Hepatic stellate cell (primary cell): Measurements from ENCODE around the gene CDH6.
"Not testable (repeated sequence)": the region's sequence is repeated elsewhere in the genome, so short reads cannot be mapped to it uniquely, and the experiment has no call there.

Source experiments
- DNase-seq: peaks from one replicate; pipeline ENCODE4 v3.0.0; 2011; ENCODE audit warnings: low spot score

Gene CDH6

DNA sequence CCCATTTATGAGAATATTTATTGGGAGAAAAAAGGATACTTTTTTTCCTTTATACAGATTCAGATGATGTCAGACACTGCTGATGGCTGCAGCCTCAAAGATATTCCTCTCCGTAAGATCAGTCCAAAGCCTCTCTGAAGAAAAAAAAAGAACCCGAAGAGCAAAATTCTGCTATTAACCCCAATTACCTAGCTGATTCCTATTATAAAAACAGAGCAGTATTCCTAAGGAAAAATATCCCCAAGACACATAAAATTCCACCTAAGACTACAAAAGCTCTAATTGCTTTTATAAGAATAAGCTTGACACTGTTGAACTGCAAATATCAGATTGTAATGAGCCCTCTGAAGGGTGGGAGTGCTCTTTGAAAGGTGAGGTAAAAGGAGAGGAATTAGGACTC is 138.7 kb downstream of the CDH6 start:
- DNase-seq = no peak

DNA sequence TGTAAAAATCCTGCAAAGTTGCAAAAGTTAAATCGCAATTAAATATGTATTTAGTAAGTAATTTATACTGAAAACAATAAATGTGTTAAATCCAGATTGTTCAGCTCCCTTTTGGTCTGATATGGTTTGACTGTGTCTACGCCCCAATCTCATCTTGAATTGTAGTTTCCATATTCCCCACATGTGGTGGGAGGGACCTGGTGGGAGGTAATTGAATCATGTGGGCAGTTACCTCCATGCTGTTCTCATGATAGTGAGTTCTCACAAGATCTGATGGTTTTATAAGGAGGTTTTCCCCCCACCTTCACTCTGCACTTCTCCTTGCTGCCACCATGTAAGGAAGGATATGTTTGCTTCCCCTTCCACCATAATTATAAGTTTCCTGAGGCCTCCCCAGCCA is 140.0 kb downstream of the CDH6 start:
- no peak for DNase-seq

DNA sequence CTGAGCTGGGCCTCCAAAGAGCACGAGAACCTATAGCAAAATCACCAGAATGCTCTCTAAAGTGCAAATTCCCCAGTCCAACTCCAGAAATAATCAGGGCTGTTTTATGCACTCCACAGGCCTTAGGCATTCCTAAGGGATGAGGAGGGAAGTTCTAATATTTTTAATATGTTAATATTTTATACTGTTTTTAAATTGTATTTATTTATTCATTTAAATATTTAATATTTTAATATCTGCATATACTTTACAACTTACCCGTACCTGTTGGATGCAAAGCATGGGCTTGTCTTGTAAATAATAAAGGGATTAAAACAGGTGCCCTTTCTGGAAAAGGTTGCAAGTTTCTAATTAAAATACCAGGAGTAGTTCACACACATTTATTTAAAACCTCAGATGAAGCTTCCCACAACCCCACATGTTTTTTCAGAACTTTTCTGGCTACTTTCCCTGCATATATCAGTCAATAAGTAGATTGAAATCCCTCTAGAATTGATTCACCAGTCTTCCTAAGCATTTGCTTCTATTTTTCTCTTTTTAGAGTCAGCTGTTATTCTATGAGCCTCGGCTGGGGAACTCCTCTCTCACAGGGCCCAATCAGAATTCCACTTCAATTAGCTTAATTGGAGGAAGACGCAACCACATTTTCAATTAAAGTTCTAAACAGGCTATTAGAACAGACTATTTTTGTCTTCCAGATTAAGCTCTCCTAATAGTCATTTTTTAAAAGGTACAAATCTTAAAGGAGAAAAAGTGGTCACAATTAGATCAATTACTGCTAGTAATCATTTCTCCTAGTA is 140.8 kb downstream of the CDH6 start:
- no peak for DNase-seq

DNA sequence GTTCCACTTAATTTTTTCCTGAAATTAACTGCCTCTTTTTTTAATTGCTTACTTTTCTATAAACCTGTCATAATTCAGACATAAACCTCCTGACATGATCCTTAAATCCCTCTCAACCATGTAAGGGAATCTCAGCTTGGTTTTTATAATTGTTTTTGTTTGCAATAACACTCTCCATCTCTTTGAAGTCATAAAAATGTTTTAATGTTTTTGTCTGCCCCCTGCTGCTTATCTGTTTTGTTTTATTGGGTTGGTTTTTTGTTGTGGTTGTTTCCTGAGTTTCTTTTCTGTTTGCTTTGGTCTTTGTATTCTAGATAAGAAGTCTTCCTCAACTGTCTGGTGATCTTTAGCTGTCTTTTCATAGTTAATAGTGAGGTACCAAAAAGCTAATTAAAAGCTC is 142.0 kb downstream of the CDH6 start:
- no peak for DNase-seq

DNA sequence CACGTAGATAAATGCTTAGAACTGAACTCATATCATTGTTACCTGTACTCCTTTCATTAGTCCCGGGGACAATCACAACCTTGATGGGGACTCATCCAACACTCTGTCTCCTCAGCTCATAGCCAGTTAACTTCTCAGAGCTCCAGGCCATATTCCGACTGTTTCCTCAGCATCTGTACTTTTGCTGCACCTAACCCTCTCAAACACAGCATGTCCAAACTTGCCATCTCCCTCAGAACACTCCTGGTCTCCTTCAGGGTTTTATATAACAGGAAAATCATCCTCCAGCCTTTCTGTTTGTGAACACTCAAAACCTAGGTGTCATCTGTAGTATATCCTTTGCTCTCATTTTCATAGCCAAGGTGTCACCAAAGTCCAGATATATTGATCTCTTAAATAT is 150.5 kb downstream of the CDH6 start:
- no peak for DNase-seq

DNA sequence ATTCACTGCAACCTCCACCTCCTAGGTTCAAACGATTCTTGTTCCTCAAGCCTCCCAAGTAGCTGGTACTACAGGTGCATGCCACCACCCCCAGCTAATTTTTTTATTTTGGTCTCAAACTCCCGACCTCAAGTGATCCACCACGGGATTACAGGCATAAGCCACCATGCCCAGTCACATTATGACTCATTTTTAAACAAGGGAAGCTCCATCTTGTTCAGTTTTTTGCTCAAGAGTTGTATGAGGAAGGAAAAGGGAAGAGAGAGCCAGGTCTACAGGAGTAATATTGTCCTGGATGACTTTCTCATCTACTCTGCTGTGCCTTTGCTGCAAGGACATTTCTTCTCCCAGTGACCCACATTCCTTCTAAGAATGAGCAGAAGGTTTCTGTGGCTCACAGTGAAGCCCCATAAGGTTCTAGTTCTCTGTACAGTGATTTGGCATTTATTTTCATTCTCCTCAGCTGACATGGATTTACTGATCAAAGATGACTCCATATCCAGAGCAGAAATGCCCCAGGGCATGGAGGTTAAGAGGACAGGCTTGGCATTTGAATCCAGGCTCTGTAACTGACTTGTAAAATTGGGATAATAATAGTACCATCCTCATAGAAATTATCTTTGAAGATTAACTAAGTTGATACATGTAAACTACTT is 153.5 kb downstream of the CDH6 start:
- DNase-seq = no peak

DNA sequence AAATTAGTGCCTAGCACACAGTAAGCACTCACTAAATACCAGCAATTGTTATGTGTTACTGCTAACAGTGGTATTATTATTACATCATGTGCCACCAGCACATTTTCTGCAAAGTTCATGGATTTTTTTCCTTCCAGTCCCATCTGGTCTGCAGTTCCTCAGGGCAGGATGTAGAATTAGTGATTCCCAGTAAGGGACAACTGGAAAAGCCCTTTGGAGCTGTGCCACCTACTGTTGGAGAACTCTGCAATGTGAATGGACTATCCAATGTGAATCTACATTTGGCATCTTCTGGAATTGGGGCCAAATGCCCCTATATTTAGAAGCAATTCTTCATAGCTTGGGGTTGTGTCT is 154.0 kb downstream of the CDH6 start:
- DNase-seq = no peak

DNA sequence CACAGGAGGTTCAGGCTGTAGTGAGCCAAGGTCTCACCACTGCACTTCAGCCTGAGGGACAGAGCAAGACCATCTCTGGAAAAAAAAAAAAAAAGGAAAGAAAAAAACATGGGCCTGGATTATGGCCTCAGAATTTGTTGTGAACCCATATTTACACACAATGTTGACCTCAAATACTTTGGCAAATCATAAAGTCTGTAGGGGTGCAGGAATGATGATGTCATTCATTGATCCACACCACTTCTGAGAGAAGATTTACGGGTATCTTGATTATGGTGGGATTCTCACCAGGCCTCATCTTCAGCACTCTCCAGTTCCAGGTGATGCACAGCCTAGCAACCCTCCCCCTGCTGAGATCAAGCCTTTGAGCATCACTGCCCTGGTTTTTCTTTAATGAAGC is 156.9 kb downstream of the CDH6 start:
- DNase-seq = no peak

DNA sequence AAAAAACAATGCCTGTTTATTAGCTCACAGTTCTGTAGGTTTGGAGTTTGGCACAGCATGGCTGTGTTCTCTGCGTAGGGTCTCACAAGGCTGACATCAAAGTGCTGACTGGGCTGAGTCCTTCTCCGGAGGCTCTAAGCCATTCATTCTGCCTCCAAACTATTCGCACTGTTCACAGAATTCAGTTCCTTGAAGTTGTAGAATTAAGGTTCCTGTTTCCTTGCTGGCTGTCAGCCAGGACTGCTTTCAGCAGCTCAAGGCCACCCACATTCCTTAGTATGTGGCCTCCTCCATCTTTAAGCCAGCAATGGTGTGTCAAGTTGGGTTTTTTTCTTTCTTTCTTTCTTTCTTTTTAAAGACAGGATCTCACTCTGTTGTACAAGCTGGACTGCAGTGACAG is 161.9 kb downstream of the CDH6 start:
- DNase-seq = no peak

DNA sequence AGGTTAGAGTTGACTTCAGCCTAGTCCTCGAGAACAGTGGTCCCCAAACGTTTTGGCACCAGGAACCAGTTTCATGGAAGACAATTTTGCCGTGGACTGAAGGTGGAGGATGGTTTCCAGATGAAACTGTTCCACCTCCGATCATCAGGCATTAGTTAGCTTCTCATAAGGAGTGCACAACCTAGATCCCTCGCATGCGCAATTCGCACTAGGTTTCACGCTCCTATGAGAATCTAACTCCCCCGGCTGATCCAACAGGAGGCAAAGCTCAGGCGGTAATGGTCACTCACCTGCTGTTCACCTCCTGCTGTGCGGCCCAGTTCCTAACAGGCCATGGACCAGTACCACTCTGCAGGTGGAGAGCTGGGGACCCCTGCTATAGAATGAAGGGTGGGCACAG is 163.6 kb downstream of the CDH6 start:
- no peak for DNase-seq

DNA sequence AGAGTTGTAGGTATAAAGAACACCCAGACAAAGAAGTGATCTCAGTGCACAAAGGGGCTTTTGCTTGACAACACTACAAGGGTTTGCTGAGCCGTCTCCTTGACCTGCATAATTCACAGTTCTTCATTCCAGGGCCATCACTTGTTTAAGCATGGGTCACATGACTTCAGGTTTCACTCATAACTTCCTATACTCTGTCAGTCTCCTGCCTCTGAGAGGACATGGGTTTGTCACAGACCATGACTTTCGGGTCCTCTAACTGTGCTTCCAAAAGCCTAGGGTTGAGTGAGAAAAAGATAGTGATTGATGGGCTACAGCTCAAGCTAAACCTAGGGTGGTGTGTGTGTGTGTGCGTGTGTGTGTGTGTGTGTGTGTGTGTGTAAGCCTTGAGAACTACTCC is 166.4 kb downstream of the CDH6 start:
- no peak for DNase-seq

DNA sequence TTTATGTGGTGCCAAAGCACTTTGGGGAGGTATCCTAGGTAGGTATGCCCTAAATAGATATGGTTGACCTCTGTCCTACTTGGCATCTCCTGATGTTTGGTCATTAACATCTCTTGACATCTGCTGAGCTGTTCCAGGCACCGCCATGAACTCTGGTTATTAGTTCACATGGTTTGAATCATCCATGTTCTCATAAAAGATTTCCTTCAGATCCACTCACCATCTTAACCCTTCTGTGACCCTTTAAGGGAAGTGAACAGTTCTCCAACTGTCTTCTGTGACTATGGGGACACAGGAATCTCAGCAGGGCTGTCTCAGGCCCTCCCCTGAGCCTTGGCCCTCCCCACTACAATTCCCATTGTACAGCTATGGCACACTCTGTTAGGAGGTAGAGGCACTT is 167.7 kb downstream of the CDH6 start:
- peak; percentile 42 for DNase-seq

DNA sequence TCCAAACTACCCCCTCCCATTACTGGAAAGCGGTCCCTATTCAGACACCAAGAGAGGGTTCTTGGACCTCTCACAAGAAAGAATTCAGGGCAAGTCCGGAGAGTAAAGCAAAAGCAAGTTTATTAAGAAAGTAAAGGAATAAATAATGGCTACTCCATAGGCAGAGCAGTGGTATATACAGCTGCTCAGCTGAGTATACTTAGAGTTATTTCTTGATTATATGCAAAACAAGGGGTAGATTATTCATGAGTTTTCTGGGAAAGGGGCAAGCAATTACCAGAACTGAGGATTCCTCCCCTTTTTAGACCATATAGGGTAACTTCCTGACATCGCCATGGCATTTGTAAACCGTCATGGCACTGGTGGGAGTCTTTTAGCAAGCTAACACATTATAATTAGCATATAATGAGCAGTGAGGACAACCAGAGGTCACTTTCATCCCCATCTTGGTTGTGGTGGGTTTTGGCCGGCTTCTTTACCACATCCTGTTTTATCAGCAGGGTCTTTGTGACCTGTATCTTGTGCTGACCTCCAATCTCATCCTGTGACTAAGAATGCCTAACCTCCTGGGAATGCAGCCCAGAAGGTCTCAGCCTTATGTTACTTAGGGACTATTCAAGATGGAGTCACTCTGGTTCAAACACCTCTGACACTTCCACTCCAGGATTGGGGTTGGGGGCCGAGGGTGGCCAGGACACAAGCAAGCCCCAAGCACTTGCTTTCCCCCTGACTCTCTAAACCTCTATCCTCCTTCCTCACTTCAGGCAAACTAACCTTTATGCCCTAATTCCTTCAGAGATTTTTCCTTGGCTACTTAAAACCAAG is 168.4 kb downstream of the CDH6 start:
- DNase-seq = not testable (repeated sequence)

DNA sequence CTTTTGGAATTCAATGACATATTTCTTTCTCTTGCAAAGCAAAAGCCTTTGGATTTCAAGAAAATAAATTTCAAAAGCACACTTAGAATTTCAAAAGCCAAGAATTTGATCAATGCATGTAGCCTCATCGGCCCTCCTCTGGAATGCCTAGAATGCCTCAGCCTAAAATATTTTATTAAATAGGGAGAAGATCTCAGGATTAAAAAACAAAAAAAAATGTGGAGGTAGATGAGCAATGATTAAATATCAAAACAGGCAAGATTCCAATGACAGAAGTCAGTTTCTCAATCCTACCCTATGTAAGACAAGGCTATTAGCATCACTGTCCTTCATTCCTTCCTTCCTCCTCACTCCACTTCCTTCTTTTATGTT is 169.0 kb downstream of the CDH6 start:
- no peak for DNase-seq

DNA sequence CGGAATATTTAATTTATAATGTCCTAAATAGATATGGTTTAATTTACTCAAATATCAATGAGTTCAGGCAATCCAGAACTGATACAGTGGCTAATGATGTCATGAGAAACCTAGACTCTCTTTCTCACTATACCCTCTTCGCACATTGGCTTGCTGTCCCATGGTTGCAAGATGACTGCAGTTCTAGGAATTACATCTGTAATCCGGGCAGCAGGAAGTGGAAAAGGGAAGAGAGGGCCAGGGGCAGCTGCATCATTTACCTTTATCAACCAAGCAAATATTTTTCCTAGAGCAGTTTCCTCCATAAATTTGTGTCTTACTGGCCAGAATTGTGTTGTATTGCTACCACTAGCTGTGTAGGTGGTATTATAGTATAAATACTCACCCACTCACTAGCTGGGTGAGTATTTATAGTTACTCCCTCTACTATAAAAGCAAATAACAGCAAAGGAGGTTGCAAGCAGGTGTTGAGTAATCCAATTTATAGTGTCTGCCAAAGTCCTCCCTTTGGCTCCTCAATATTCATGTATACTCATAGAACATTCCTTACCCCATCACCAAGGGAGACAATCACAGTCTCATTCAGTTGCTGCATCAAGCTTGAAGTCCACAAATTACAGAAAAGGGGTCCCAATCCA is 169.6 kb downstream of the CDH6 start:
- DNase-seq = no peak

DNA sequence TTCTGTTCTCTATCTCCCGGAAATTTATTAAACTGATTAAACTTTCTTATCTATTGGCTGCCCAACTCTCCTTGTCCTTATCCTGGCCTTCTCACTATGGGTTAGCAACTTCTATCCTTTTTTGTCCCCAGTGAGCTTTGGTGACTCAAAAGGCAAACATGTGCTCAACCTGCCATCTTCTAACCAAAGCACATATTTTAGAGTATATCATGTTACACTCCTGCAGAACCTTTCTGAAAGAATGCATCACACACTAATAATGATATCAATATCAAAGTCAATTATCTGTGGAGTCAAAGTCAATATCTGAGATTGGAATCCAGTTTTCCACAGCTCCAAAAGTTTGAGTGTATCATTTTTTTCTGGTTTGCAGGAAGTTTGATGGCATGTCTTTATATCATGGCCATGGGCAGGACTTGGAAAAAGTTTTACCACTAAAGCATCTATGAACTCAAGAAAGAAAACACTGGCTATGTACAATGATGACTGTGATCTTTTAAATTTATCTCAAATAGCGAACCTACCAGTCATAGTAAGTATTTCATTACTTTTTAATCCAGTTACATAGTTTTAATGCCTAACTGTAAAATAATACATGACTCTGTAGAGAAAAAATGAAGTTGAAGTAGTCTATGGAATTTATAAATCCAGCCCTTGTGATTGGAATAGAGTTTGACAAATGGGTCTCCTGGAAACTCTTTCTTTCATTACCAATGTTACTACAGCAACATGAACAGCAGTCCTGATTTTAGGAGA is 171.6 kb downstream of the CDH6 start:
- peak; percentile 60 for DNase-seq

DNA sequence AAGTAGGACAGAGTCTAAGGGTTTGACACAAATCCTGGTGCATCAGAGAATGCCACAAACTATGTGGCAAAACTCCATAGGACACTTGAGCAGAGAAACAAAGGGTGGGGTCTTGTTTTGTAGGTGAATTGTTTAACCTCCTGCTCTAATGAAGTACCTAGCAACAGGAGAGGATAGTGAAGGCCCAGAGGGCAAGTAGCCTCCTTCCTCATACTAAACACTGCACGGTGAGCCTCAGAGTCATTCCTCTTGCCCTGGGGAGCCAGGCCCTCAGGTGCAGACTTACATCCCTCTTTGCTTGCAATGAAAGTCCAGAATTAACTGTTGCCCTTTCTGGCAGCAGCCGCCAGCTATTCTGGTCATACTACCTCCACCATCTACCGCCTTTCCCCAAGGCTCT is 172.3 kb downstream of the CDH6 start:
- no peak for DNase-seq

DNA sequence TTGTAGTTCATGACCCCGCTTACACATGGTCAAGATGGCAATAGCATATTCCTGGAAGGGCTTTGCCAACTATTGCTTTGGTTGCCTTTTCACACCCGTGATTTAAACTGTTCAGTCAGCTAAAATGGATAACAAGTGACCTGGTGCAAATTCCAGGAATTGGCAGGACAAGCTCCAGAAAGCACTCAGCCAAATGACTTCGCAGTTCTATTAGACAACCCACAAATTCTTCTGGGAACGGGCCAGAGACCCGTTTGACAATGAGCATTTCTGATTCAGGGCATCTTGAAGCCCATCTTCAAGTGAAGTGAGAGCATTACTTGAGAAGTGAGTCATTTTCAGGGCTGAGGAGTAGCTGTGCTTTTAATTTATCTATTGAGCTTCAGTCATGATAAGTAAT is 173.5 kb downstream of the CDH6 start:
- no peak for DNase-seq

DNA sequence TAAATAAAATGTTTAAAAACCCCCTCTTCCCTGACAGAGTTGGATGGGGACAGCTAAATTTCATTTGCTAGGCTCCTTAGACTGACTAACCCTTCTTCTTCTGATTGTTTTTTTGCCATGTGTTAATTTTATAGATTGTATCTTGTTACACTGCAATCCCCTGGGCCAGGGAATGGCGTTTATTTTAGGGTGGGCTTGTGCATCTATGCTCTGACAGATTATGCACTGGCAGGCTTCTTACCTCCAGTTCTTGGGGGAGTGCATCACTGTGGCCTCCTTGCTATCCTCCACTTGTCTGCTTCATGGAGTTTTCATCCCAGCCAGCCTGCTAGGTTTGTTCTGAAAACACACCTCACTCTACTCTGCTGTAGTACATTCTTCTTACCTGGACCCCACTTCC is 178.6 kb downstream of the CDH6 start:
- no peak for DNase-seq

DNA sequence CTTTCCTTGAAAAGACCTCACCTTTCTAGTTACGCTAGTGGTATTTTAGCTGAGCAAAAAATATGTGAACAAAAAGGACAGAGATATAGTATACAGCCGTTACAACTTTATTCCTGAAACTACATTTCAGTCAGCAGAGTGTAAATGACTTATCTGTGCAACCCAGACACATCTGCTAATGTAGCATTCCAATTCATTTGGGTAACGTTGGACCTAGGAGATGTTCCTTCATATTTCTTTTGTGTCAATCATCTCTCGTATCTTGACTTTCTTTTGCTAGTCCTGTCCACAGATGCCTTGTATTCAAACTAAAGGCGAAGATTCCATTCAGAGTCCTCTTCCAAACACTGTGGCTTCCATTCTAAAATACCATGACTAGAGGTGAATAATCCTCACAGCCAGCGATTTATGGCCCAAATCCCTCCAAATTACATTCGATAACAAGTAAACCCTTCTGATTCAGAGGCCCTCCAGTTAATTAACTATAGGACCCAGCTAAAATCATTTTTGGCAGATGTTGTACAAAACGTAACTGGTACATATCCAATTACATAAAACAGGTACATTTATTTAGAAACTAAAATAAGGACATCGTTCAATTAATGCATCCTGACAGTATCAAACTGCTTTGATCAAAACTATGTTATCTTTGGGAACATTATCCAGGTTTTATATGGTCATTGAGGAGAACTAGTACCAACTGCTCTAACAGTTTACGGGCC is 182.7 kb downstream of the CDH6 start:
- no peak for DNase-seq

DNA sequence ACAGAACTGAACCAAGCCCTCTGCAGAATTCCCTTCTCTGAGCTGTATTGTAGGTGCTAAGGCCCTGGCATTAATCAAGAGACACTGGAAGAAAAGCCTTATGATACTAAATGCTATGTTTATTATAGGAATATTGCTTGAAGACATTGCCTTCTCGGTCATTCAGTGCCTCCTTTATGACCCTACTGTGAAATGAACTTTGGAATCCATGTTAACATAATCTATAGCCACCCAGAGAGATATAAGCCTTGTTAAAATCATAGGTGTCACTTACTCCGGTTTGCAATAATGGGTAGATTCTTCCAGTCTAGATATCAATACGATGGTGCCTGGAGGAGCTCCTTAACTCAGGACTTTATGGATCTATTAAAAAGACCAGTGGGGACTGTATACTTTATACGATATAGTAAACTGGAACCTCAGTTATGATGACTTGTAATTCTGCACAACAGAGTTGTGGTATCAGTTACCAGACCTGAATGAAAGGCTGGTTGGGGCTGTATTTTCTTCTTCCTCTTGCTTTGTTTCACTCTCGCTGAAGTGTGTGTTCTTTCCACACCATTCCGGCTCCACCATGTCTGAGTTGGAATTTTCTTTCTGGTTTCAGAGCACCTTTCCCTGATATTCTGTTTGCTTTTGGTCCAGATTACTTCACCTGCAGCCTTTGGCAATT is 183.9 kb downstream of the CDH6 start:
- no peak for DNase-seq
